HG02759 (cell line): Measurements from ENCODE around the gene KAZN.

Experiments
- ATAC-seq: cut with Tn5 transposase; IDR thresholded peaks from one replicate; pipeline ENCODE4 v1.9.1; 2021; ENCODE audit warnings: mild to moderate bottlenecking, moderate library complexity; ENCODE audit not compliant: unreplicated experiment

KAZN gene

GRCh38 chr1:15141935-15142539, 543.6 kb downstream of the KAZN start:
- no peak for ATAC-seq

GRCh38 chr1:15145327-15145726, 546.8 kb downstream of the KAZN start:
- ATAC-seq, result no peak

GRCh38 chr1:15146142-15146680, 547.7 kb downstream of the KAZN start:
- no peak for ATAC-seq

DNA sequence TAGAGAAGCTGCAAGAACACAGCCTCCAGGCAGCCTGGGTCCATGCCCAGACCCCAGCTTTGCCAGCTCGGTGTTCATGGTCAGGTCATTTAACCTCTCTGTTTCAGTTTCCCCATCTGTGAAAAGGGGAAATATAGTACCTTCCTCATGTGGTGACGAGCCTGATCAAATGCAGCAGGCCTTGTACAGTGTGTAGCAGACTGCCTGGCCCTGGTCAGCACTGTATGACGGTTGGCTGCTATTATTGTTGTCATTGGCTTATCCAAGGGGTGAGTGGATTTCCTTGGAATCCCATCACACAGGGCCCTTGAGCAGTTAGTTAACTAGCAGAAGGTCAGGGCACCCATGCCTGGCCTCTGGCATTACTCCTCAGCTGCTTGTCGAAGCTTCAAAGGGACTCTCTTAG, 548.5 kb downstream of the KAZN start:
- ATAC-seq, result no peak

GRCh38 chr1:15148004-15148403, 549.5 kb downstream of the KAZN start:
- no peak for ATAC-seq

- ATAC-seq, result no peak
Observed at GRCh38 chr1:15148475-15148874, 550.0 kb downstream of the KAZN start.

DNA sequence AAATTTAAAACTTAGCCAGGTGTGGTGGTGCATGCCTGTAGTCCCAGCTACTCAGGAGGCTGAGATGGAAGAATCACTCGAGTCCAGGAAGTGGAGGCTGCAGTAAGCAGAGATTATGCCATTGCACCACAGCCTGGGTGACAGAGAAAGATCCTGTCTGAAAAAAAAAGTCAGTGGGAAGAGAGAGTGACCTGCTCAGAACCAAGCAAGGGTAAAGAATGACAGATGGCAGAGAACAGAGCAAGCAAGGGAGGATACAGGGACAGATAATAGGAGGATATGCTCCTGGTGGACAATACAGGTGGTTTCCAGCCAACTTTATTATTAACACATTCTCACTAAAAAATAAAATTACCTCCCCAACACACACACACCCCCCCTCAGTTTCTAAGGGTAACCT, 550.5 kb downstream of the KAZN start:
- no peak for ATAC-seq

- no peak for ATAC-seq
Observed at GRCh38 chr1:15150376-15150775, 551.9 kb downstream of the KAZN start.

- no peak for ATAC-seq
Observed at GRCh38 chr1:15151377-15151806, 552.9 kb downstream of the KAZN start.

DNA sequence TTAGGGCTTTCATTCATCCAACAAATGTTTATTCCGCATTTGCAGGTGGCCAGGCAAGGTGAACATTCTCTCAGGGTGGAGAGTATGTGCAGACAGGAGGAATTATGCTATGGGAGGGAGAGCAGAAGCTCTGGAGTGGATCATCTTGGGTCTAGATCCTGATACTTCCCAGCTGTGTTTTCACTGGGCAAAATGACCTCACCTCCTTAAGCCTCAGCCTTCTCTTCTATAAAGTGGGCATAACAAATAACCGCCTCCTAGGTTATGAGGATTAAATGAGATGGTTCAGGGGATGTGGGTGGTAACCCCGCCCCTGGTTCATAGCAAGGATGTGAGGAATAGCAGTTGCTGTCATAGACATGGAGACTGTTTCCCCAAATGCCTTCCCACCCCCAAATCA, 553.4 kb downstream of the KAZN start:
- ATAC-seq, result no peak

DNA sequence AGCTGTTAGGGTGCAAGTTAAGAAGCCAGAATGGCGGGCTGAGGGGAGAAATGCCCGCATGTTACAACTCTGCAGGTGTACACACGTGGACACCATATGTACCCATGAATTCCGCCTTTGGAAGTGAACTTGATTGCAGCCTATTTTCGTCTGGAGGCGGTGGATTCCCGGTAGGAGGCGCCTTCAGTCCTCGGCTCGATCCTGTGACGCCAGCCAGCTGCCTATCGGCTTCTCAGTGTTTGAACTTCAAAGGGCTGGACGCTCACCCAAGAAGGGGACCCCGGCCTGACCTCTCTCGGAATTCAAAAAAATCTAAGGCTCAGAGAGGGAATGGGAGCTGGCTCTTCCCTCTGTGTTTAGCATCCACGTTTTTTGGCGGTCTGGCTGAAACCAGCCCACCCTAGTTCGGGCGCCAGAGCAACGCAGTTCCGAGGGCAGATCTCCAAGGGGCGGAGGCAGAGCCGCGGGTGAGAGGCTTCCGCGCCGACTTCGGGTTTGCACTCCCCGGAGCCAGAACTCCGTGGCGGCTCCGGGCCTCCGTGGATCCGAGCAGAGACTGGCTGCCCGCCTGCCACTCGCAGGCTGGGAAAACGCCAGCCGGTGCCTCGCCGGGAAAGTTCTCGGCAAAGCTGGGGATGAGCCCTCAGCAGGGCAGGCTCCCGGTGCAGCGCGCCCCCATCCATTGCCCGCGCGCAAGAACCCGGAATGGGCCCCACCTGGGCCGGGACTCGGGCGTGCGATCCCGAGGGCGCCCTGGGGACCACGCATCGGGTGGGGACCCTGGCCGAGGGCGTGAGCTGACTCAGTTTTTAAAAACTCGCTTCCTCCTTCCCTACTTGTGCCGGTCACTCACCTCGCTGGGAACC, 554.1 kb downstream of the KAZN start:
- ATAC-seq, result no peak

GRCh38 chr1:15153184-15153841, 554.8 kb downstream of the KAZN start, which contains the start of gene TMEM51:
TMEM51 (plus strand) TSS chr1:15153747; CDS start chr1:15215088, 61,341 bp downstream.
- ATAC-seq, result no peak

GRCh38 chr1:15153842-15154479, 555.5 kb downstream of the KAZN start:
- ATAC-seq, result no peak

- ATAC-seq, result no peak
Observed at GRCh38 chr1:15154480-15155036, 556.1 kb downstream of the KAZN start.

DNA sequence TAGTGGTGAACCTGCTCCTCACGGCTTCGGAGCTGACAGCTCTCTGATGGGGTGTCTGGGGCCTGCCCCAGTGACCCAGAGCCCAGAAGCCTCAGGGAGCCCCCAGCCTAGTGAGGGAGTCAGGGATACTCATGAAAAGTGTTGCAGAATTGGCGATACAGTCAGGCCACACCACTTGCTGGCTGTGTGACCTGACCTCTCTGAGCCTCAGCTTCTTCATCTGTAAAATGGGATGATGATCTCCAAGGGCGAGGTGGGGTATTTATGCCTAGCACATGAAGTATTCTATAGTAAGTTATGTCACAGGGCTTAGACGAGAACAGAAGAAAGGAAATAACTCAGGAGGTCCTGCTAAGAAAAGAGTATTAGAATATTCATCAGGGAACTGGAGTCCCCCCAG, 556.7 kb downstream of the KAZN start:
- no peak for ATAC-seq

DNA sequence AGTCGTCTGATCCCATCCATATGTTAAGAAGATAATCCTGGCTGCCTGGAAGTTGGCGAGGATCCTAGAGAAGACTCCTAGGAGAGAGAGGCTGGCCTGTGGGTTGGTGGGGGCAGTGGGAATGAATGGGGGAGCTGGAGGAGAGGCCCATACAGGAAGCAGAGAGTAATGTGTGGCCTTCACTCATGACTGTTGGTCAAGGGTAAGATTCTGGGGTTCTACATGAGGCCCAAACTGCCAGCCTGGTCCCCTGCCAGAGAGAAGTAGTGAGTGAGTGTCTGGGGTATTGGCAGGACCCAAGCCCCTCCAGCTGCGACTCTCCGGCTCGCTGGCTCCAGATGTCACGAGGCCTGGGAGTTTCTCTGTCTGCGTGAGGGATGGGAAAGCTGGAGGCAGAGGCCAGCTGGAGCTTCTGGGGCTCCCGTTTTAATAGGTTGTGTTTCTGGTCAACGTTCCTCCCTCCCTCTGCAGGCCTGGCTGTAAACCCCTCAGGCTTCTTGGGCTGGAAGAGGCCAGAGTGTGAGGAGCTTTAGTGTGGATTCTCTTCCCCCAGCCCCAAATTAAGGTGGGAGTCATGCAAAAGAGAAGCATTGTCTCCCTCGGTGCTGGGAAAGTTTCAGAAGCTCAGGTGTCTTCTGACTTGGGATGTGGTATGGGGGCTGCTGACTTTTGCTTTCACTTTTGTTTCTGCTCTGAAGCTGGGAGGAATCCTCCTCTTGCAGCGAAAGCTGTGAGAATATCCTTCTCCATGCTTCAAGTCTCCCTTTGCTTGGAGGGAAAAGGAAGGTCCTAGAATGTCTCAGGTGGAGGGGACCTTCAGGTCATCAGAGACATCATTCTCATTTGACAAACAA, 557.6 kb downstream of the KAZN start:
- ATAC-seq, result no peak

- ATAC-seq, result no peak
Observed at GRCh38 chr1:15156807-15157380, 558.4 kb downstream of the KAZN start.

DNA sequence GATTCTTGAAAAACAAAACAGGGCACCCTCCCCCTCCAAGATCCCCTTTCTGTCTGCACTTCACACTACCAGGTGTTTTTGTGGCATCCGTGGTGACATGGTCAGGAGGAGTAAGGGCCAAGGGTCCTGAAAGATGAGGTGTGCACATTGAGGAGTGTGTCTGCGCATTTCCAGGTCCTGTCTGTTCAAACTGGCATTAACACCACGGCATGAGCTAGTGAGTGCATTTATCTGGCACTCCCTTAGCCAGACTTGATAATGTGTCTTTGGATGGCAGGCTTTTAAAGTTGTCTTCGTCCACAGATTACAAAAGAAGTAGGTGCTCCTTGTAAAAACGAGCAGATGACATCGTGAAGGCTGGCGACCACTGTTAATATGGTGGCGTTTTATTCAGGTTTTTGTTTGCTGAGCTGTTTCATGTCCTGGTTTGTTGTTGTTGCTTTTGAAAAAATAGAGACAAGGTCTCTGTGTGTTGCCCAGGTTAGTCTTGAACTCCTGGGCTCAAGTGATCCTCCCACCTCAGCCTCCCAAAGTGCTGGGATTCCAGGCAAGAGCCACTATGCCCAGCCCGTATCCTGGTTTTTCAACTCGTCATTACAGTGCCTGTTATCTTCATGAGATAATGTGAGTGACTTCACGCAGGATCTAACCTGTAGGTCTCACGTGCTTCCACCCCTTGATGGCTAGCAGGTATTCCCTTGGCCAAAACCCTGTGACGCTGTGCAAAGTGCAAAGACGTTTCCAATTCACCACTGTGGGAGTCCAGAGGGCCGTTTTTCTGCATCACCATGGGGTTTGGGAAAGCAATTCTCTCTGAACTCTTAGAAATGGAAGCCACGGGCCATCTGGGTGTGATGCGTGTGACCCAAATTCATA, 559.3 kb downstream of the KAZN start:
- no peak for ATAC-seq
